NCI-H187 (cell line): ENCODE data around the gene LARGE1.

ENCODE experiments used
- DNase-seq, 2 experiments: peaks; one replicate each; lab custom pipeline; 2025; lab: John Stamatoyannopoulos, UW

The LARGE1 gene

DNA sequence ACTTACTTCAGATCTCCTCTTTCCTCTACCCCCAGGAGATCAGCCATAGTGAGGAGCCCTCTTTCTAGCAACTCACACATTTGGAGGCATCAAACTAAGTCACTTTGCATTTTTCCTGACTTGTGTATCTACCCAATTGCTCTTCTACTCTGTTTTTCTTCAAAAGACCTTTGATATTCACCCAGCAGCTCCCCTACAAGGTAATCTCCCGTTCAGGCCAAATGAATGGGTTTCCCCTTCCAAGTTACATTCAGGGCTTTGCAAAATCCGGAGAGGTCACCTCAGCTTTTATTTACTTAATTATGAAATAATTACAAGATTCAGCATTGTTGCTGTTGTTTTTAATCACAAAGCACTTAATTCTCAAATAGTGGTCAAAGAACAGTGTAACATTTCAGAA is 6.1 kb downstream of the LARGE1 start:
- DNase-seq: no peak

DNA sequence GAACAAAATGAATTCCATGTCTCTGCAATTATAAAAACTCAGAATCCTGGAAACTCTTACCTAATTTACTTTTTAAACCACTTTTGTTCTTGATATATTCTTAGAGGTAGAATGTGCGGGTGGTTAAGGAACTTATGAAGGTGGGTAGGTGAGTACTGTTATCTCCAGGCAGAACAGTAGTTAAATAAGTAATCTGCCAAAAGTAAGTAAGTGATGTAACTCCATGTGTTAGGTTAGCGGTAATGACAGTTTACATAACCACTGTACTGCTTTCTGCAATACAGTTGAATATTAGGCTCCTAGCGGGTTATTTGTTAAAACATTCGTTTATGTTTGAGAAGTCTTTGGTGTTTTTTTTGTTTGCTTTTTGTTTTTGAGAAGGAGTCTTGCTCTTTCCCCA is 7.1 kb downstream of the LARGE1 start:
- no peak for DNase-seq

DNA sequence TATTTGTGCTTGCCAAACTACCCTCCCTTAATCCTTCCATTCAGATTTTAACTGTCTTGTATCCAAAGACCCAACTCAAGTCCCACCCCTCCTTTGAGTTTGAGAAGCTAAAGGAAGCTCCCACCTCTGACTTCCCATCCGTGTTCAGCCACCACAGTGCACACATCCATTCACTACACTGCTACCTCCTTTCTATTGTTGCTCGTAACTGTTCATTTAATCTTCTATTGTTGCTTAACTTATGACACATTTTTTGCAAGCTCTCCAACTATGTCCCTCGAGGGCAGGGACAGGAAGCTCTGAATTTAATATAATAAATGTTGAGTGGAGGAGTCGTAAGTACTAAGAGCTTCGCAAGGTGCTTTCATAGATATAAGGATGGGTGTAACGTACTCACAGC is 10.4 kb downstream of the LARGE1 start:
- no peak for DNase-seq

DNA sequence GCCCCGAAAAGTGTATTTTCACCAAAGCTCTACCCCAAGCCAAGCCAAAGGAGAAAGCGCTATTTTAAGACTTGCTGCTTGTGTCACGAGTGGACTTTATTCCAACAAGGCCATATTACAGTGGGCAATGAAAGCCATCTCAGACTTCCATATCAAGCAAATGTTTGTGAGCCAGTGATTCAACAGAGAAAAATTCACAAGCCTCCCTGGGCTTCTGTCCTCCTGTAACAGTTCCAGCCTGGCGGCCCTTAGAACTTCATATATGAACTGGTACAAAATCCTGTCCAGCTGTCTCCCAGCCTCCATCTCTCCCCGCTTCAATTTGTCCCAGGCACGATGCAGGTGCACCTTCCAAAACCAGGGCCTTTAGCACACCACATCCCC is 11.2 kb downstream of the LARGE1 start:
- no peak for DNase-seq

DNA sequence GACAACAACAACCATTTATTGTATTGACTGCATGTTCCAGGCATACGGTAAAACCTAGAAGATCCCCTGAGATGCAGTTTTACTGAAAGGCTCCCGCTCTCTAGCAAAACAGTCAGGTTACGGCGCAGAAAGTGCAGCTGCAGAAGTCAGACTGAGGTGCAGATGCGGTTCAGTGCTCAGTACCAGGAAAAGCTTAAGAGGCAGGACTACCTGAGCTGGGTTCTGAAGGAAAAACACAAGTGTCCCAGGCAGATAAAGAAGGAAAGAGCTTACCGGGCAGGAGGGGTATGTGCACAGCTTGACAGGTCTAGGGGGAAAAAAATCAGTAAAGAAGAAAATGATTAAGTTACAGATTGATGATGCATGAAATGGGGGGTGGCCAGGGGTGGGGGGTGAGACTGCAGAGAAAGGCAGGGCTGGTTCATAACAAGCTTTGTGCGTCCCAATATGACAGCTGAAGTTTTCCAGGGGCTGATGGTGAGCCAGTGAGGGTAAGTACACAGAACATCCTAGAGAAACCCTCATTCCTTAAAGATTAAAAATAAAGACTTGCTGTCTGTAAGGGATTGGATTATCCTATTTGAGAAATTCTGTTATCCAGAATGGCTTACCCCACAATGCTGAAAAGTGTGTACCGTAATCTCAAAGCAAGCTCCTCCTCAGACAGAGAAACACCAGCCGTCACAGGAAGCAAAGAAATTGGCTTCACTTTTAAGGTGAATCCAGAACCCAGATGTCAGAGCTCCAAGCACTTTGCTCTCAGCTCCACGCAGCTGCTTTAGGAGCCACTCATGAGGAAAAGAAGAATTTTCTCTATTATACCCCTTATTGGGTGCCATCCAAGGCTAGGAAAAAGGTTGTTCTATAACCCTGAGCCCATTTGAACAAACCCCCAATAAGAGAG is 11.9 kb downstream of the LARGE1 start:
- DNase-seq: no peak

DNA sequence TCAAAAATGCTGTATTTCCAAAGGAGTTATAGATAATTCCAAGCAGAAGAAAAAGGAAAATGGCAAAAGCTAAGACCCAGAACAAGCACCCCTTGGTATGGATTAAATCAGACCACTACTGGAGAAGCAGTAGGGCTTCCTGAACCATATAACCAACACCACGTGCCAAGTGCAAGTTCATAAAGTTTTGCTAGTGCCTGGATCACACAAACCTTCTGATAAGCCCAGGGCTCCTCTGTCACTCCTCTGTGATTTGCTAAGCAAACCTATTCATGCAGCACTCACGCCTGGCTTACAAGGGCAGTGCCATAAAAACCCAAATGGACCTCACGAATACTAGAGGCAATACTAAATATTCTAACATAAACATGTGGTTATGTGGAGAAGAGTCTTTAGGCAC is 13.3 kb downstream of the LARGE1 start:
- no peak for DNase-seq

DNA sequence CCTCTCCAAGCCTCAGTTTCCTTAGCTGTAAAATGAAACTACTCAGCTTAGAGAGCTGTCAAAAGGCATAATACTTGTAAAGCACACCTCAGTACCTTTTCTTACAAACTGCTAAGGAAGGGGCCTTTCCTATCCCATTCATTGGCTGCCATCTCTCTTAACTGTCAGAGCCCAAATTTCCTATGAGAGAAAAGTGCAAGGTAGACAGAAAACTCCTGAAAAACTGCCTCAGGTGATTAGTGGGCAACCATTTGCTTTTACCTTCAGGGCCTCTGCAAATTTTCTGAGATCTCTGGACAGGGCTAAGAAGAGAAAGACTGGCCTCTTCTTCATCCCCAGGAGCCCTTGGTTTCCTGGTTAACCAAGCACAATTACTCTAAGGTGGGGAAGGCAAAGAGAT is 13.8 kb downstream of the LARGE1 start:
- no peak for DNase-seq

DNA sequence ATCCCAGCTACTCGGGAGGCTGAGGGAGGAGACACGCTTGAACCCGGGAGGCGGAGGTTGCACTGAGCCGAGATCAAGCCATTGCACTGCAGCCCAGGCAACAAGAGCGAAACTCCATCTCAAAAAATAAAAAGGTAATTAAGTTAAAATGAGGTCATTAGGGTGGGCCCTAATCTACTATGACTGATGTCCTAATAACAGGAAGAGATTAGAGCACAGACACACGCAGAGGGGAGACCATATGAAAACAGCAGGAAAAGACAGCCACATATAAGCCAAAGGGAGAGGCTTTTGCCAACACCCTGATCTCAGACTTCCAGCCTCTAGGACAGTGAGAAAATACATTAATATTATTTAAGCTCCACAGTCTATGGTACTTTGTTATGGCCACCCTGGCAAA is 17.3 kb downstream of the LARGE1 start:
- no peak for DNase-seq

DNA sequence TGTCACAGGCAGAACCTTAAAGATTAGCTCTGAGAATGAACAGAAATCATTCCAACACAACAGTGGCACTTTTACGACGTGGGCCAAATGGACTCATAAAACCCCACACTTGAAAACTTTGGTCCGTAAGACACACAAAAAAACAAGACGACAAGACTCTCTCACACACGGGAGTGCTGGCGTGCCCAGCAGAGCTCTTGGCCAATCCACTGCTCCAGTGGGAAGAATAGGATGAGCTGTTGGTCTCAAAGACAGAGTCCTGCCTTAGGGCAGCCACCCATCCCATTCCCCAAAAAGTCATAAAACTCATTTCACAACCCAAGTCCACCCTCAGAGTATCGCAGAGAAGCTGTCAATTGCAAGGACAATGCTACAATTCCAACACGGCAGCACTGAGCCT is 18.2 kb downstream of the LARGE1 start:
- DNase-seq: no peak

DNA sequence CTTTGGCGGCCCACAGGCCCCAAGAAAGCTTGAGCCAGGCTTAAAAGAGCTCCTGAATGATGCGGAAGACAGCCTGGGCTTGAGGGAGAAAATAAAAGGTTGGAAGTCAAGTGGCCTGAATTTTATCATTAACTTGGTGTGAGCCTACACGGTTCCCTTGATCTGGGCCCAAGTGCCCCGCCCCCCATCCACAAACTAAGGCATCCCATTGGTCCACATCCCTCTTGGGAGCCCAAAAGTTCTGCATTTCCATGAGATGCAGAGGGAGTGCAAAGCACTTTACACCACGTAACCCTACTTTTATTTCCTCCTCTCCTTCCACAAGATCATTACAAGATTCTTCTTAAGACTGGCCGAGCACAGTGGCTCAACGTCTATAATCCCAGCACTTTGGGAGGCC is 22.2 kb downstream of the LARGE1 start:
- no peak for DNase-seq

DNA sequence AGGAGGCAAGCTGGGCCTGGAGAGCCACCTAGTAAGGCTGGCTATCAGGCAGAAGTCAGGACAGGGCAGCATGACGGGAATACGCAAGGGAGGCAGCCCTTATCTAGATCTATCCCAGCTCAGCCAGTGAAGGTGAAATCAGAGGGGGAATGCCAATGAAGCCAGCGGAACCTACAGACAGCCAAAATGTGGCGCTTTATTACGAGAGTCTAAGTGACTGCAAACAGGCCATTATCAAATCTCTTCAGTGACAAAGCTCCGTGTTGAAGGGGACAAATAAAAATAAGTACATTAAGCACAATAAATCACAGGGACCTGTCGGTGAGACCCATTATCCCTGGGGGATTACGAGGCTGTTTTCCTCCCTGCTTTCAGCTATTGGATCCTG is 22.8 kb downstream of the LARGE1 start:
- no peak for DNase-seq

DNA sequence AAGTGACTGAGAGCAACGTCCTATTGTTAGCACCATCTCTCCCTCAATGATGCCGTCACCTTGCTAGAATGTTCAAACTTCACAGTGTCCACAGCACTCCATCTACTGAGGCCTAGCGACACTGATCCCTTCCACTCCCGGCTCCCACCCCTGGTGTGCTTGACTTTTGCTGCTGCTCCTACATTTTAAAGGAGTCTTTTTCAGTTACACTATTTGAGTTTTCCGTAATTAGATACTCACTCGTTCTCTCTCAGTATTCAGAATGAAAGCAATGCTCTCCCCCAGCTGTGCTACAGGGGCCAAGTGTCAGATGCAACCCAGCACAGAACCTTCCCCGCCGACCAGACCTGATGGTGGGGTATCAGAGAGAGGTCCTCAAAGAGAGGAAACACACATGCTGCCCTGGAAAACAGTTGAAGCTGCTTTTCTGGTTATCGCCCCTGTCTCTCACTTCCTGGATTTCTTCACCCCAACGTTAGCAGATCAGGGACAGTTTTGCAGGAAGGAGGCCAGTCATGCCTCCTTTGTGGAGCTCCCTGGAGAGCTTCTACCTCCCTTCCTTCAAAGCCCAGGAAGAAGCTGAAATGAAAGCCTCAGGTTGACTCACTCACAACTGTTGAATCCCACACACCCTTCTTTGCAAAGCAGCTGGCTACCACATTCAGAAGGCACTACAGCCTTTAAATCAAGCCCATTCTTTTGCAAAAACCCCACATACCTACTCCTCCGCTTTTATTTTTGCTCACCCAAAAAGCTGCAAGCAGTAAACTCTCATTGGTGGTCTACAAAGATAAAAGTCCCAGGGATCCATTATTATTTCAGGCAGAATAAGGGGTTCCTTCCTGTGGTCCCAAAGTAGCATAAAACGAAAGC is 23.5 kb downstream of the LARGE1 start:
- no peak for DNase-seq

DNA sequence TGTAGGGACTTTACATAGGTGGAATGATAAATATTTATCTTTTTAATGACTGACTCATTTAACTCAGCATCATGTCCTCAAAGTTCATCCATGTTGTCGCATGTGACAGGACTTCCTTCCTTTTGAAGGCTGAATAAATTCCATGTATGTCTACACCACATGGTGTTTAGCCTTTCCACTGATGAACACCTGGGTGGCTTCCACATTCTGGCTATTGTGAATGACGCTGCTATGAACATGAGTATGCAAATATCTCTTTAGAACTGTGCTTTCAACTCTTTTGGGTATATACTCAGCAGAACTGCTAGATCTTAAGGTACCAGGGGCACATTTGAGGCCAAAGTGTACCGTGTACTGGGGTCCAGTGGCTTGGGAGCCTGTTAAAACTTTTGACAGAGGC is 24.1 kb downstream of the LARGE1 start:
- no peak for DNase-seq

DNA sequence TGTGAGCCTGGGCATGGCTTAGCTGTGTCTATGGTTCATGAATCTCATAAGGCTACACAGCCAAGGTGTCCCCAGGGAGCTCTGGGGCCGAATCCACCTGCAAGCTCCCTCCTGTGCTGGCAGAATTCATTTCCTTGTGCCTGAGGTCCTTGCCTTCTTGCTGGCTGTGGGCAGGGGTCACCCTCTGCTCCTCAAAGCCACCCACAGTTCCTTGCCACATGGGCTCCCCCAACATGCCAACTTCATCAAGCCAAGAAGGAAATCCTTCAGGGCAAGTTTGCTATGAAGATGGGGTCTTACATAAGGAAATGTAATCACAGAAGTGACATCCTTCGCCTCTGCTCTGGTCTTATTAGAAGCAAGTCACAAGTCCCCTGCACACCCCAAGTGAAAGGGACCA is 24.8 kb downstream of the LARGE1 start:
- no peak for DNase-seq

DNA sequence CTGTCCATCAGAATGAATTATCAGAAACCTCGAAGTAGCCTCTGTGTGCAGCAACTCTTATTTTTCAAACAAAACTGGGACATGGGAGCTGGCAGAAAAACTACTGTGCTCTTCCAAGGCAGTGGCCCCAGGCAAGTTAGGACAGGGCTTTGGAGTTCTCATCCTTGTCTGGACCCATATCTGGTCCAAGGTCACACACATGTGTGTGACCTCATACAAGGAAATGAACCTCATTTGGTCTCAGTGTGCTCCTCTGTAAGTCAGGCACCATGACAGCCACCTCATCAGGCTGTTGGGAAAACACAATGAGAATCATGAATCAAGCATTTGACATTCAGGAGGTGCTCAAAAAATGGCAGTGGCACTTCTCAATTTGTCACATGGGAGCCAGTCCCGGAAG is 25.8 kb downstream of the LARGE1 start:
- DNase-seq: no peak

DNA sequence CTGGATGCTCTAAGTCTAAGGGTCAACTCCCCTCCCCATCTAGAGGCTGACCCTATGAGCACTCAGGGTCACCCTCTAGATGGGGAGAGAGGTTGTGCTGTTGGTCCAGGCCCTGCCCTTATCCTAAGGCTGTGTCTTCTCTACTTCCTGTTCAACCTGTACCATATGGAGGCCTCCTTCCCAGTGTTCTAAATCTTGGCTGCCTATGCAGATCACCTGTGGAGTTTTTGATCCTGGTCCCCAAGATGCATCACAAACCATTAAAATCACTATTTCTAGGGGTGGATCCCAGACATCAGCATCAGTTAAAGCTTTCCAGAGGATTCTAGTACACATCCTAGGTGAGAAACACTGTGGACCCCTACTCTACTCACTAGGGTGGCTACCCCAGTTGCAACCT is 26.2 kb downstream of the LARGE1 start:
- no peak for DNase-seq

DNA sequence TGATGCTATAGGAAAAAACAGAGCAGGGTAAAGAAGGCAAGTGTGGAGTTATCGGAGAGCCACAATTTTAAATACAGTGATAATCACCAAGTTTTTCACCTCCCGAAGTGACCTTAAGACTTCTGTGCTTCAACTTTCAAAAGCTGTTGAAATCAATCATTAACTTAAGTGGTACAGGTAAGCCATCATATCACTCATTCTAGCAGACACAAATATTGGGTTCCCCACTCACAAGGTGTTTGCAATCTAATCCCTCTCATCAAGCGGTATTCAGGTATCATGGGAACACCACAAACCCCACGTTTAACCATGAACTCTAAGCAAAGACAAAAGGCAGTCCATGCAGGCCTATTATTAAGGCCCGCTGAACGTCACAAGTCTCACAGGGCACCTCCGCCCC is 26.8 kb downstream of the LARGE1 start:
- DNase-seq: no peak

DNA sequence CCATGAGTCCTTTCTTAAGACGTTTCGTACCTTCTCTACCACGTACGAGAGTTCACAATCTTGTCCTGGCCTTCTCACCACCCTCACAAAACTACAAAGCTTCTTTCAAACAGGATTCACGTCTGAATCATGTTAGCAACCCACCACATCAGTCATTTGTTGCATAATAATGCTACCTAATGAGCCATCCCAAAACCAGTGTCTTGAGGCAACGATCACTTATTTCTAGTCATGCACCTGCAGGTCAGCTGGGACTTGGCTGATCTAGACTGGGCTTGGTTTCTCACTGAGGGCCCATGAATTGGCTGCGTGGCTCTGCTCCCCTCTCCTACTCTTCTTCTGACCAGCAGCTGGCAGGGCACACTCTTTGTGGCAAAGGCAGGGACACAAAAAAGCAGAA is 28.3 kb downstream of the LARGE1 start:
- DNase-seq: no peak

DNA sequence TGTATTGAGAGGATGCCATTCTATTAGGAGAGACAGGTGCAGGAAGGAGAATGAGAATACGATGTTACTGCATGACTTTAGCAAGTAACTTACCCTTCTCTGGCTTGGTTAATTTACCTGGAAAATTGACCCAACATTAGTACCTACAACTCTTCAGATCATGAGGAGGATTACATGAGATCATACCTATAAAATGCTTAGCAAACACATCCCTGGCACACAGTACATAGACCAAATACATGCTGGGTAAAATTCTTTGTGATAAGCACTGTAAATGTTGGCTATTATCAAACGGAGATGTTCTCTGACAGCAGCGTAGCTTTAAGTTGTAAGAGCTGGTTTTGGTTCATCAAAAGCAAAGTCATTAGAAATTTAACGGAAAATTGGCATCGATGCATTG is 28.8 kb downstream of the LARGE1 start:
- DNase-seq: no peak

DNA sequence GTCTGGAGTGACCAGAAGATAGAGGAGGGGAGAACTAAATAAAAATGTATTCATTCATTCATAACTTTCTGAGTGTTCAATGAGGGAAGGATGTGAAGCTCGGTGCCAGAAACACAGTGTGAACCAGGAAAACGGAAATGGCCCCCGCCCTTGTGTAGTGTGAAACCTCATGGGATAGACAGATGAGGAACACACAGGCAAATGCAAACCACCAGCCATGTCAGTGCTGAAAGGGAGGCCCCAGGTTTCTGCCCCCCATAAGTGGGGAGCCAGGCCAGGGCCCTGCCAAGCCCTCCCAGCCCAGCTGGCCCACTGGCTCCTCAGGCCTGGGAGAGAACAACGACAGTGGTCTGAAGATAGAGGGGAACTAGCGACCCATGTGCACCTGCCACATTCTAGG is 30.5 kb downstream of the LARGE1 start:
- no peak for DNase-seq

DNA sequence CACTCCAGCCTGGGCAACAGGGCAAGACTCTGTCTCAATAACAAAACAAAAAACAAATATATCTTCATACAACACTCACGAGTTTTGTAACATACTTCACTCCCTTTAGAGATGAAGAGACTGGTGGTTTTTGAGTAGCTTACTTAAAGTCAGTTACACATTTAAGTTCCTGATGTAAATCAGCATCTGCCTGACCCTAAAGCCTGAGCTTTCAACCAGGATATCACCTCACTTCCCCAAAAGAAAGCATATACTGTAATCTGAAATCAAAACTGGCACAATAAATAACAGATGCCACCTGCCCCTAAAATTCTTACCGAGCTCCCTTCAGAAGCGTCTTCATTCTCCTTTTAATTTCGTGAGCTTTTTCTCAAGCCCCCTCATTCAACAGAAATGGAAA is 31.5 kb downstream of the LARGE1 start:
- no peak for DNase-seq

DNA sequence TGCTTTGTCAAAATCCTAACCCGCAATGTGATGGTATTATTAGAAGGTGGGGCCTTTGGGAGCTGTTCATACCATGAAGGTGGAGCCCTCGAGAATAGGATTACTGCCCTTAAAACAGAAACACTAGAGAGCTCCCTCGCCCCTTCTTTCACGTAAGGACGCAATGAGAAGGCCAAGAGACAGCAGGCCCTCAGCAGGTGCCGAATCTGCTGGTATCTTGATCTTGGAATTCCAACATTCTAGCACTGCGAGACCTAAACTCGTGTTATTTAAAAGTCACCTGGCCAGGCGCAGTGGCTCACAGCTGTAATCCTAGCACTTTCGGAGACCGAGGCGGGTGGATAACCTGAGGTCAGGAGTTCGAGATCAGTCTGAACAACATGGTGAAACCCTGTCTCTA is 33.1 kb downstream of the LARGE1 start:
- DNase-seq: no peak

DNA sequence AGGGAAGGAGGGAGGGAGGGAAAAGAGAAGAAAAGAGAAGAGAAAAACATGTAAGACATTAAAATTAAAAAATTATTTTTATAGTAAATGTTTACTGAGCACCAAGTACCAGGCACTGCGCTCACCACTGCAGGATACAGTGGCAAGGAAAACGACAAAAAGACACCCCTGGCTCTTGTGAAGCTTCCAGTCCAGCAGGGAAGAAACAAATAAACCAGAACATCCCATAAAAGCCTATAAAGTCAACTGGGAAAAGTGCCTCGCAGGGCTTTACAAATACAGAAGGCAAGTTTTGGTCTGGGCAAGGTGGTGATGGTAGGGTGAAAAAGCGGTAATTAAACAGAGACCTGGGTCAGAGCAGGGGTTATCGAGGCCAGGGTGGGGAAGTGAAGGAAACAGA is 33.6 kb downstream of the LARGE1 start:
- no peak for DNase-seq
